H7 (cell line): ENCODE data around the gene DLGAP4. TPM values are rescaled to one million over a fixed set of nuclear protein-coding genes. Genes with fewer than 3 reads are reported as not detected.

Experiments
- DNase-seq: peaks from one replicate; pipeline ENCODE4 v3.0.0; 2012
- H3K27me3 ChIP-seq: 2 replicates; pipeline ENCODE4 v1.6.0; 2011; ENCODE audit warnings: mild to moderate bottlenecking, low read length; ENCODE audit not compliant: control insufficient read depth, insufficient read depth
- H3K36me3 ChIP-seq: replicated peaks from 2 replicates; pipeline ENCODE4 v1.5.1; 2011; ENCODE audit warnings: low read length; ENCODE audit not compliant: control insufficient read depth, insufficient read depth
- H3K4me3 ChIP-seq: 2 replicates; pipeline ENCODE4 v1.5.1; 2011; ENCODE audit warnings: low read depth, mild to moderate bottlenecking, control low read depth, low read length, moderate library complexity; ENCODE audit not compliant: insufficient read depth
- total RNA-seq: library from RNA; depleted of rRNA; stranded (reverse); fragments of >200 nt; shearing (Covaris generic); gene quantifications from 2 replicates; pipeline ENCODE4 v1.2.3, GENCODE V29; 2014

Gene DLGAP4
- total RNA-seq, 1 experiment from 2014 or later, result 62.8 TPM

DNA sequence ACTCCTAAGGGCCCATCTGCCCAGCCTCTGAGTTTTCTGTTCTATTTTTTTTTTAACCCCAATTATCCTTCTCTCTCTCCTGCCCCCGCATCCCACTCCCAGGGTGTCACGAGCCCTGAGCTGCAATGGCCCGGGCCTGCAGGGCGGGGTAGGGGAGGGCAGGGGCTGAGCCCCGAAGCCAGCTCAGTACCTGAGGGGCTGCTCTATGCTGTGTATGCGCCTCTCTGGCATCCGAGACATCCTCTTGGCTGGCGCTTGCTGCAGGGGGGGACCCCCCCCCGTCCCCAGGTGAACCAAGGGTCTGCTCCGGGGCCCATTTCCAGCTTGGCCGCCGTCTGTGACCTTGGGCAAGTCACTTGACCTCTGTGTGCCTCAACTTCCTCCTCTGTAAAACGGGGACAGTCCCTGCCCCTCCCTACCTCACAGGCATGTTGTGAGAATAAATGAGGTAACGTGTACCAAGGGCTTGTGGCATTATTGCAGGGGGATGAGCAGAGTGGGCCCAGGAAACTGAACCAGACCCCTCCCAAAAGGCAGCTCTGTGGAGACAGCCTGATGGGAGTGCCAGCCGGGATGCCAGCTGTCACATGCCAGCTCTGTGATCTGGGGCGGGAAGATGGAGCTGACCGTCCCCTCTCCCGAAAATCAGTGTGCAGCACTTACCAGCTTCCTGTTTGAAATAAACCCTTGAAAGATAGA, 222.2 kb downstream of the DLGAP4 start:
- H3K36me3 ChIP-seq, result peaks cover 15% of the 10 kb centered on the region
- H3K27me3 ChIP-seq, result no peaks in the 10 kb centered on the region
- no peak overlapping the region for H3K4me3 ChIP-seq
- DNase-seq, result peak; percentile 32

DNA sequence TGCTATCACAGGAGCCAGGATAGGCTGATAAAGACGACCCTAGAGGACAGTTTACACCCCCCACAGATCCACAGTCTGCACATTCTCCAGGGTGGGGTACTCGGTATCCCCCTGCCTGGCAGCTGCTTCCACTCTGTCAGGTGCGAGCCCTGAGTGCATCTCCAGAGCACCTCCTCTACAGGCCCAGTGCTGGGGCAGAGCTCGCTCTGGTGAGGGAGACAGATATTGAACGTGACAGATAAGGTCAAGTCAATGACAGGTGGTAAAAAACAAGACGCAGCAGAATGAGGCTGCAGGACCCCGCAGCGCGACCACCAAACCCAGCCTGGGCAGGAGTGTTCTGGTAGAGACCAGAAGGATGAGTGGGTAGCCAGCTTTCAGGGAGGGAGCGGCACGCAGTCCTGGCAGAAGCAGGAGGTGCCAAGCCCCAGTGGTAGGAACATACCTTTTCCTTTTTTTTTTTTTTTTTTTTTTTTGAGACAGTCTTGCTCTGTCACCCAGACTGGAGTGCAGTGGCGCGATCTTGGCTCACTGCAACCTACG, 222.8 kb downstream of the DLGAP4 start:
- Histone ChIP-seq H3K4me3 (no peak overlapping the region), H3K36me3 (peaks cover 15% of the 10 kb centered on the region), H3K27me3 (no peaks in the 10 kb centered on the region)
- no peak for DNase-seq

DNA sequence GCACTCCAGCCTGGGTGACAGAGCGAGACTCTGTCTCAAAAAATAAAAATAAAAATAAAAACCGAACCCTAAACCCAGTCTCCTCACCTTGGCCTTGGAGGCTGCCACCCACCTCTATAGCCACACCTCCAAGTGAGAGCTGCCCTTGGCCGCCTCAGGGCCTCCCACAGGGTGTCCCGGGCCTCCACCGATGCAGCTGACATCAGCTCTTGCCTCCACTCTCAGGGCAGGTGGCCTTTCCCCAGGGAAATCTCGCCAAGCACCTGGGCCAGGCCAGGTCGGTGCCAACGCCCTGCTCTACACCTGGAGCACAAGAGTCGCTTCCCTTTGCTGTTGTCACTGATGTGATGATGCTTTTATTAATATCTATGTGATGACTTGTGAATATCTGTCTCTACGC, 226.2 kb downstream of the DLGAP4 start:
- H3K4me3 ChIP-seq, result no peak overlapping the region

DNA sequence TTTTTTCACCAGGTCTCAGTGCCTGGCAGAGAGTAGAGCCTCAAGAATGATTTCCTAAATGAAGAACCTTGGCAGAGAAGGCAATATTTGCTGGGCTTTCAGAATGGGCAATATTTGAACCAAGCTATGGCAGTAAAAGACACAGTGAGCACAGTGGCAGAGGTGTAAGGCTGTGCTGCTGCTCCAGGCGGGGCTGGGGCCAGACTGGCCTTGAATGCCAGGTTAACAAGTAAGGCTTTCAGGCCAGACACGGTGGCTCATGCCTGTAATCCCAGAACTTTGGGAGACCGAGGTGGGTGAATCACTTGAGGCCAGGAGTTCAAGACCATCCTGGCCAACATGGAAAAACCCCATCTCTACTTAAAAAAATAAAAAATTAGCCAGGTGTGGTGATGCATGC, 226.7 kb downstream of the DLGAP4 start:
- no peak for DNase-seq
- H3K27me3 ChIP-seq, result no peaks in the 10 kb centered on the region
- H3K4me3 ChIP-seq, result no peak overlapping the region
- no peaks in the 10 kb centered on the region for H3K36me3 ChIP-seq

More for the DNA sequence above, 226.2 kb downstream of the DLGAP4 start:
- no peaks in the 10 kb centered on the region for H3K27me3 ChIP-seq
- peak; percentile 31 for DNase-seq
- peaks cover 3% of the 10 kb centered on the region for H3K36me3 ChIP-seq

DNA sequence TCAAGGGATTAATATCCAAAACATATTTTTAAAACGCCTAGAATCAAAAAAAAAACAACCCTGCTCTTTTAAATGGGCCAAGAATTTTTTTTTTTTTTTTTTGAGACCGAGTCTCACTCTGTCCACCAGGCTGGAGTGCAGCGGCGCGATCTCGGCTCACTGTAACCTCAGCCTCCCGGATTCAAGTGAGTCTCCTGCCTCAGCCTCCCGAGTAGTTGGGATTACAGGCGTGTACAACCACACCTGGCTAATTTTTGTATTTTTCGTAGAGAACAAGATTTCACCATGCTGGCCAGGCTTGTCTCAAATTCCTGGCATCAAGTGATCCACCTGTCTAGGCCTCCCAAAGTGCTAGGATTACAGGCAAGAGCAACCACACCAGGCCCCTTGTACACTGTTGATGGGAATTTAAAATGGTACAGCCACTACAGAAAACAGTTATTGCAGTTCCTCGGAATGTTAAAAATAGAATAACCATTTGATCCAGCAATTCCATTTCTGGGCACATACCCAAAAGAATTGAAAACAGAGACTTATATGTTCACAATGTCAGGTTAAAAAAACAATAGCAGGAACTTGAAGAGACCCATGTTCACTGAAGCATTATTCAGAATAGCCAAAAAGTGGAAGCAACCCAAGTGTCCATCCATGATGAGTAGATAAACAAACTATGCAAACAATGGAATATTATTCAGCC, 232.0 kb downstream of the DLGAP4 start:
- Histone ChIP-seq H3K4me3 (no peak overlapping the region), H3K27me3 (no peaks in the 10 kb centered on the region), H3K36me3 (no peaks in the 10 kb centered on the region; the same call in 1 of the 2 replicates)
- DNase-seq, result no peak

DNA sequence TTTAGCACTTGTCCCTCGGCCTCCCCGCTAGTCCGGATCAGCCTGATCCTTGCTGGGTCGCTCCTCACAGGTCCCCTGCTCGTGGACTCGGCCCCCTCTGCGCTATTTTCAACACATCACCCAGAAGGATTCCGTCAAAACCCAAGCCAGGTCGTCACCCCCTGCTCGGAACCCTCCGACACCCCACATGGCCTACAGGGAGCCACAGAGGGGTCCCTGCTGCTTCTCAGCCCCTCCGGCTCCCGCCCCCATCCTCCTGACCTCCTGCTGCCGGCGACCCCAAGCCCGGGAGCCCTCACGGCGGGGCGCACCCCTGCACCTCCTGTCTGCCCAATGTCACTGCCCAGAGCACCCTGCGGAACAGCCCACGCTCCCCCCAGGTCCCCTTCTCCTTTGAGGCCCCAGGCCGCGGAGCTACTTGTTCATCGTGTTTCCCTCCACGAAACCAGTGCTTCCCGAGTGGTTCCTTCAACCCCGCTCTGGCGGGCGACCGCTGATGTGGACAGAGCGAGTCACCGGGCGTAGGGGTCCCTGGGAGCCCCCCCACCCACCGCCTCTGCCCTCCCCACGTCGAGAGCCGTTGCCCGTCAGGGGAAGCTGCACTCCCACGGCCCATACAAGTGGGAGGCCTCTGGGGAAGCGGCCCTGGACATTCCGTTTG, 234.5 kb downstream of the DLGAP4 start:
- DNase-seq, result peak; percentile 77
- Histone ChIP-seq H3K36me3 (peaks cover 2% of the 10 kb centered on the region), H3K4me3 (peak overlapping the region; percentile 77), H3K27me3 (no peaks in the 10 kb centered on the region)

DNA sequence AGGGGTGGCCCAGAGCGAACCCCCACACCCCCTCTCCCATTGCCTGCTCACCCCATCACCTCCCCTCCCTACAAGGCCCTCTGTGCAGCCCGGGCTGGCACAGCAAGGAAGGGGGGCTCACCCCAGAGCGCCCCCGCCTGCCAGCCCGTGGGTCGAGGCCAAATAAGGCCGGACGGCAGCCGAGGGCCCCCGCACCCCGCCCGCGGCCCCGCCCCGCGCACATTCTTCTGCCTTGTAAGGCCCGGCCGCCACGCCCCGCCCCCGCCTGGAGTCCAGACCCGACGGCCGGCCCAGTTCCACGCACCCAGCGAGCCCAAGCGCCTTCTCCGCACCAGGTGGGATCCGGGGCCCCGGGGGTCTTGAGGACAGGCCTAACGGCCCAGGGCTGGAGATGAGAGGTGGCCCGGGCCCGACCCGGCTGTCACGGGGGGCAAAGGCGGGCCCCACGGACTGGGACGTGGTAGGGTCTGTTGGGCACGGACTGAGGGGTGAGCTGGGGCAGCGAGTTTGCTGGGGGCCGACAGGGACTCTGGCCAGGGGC, 235.2 kb downstream of the DLGAP4 start, which contains the start of gene MYL9:
MYL9 (plus strand) TSS at position 293 of the 541 bp plus-strand sequence. CDS start 3,366 bp downstream, outside the sequence.
- Histone ChIP-seq H3K36me3 (peaks cover 8% of the 10 kb centered on the region), H3K27me3 (no peaks in the 10 kb centered on the region), H3K4me3 (peak within 1 kb of the TSS; percentile 77)
- peak; percentile 94 for DNase-seq

DNA sequence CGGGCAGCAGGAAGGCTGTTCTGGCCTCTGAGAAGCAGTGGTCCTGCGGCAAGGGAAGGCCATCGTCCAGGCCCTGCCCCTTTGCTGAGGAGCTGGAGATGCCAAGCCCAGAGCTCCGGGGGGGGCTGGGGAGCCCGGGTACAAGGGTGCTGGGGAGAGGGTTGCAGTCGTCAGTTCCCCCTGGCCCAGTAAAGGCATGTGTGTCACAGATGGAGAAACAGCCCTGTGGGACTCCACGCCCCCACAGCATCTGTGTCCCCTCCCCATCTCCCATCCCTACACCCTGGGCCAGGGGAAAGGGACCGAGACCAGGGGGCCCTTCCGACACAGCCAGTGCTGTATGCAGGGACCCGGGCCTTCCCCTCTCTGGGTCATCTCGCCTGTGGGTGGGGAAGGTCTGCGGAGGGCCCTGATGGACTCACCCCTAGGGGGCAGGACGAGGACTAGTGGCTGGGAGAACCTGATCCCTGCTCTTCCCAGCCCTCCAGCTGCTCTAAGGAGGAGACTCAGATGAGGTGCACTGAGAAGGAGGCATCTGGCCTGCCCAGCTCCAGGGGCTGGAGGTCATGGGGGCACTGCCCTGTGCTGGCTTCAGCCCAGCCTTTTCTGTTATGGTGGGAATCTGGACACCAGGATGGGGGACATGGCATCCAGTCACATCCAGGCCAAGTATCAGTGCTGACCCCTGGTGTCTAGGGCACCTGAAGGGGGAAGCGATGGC, 235.8 kb downstream of the DLGAP4 start:
- Histone ChIP-seq H3K4me3 (peak overlapping the region; percentile 77), H3K27me3 (no peaks in the 10 kb centered on the region), H3K36me3 (peaks cover 9% of the 10 kb centered on the region)
- peak; percentile 91 for DNase-seq

DNA sequence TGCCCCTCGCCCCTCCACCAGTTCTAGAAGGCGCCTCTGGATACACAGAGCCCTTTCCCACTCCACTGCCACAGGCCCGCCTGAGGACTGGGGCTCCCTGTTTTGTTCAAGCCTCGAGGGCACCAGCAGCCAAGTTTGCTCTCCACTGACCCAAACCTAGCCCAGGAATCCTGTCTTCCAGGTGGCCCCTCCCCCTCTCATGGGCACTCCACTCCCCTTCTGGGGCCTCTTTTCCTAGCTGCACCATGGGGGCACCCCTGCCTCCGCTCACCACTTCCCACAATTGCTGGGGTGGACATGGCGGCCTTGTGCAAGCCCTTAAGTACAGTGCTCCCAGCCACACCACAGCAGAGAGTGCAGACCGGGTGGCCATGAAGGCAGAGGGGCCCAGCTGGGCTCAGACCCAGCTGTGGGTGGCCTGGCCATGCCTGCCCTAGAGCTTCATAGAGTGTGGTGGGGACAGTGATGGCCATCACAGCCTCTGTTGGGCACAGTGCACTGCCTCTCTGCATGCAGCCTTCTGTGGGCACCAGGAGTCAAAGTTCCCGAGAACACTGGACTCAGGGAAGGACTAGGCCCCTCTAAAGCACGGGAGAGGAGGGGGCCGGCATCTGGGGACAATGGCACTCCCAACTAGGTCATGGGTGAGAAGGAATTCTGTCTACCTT, 236.5 kb downstream of the DLGAP4 start:
- H3K4me3 ChIP-seq, result peak overlapping the region; percentile 77; the same call in 1 of the 2 replicates
- peak; percentile 31 for DNase-seq
- H3K27me3 ChIP-seq, result no peaks in the 10 kb centered on the region
- H3K36me3 ChIP-seq, result peaks cover 14% of the 10 kb centered on the region

DNA sequence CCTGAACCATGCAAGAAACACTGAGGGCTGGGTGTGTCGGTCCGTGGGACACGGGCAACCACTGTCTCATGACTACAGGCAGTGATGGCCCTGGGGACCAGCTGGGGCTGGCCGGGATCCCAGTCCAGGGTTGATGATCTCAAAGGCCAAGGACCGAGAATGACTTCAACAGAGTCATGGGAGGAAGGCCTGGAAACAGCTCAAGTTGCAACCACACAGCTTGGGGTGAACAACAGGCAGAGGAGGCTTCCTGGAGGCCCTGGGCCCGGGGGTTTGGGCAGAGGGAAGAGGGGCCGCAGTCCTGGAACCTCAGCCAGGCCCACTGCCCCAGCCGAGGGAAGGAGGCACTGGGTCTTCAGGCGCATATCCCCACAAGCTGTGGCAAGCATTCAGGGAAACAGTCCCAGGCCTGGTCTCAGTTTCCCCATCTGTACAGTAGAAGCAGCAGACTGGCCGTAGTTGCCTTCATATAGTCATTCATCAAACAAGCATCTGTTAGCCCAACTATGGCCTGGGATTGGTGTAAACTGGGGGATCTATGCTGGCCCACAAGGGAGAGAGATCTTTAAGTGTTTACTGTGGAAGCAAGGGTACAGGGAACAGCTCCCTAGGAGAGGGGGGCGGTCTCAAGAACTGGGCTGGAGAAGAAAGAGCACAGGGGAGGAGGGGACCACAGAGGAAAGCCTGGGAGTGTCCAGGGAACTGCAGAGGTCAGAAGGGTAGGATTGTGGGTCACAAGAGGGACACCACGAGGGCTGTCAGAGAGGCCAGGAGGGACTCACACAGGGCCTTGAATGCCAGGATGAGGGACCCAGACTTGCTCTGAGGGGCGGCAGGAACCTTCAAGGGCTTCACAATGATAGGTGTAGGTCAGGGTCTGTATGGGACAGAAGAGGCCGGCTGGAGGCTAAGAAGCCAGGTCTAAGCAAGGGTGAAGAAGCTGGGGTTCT, 237.3 kb downstream of the DLGAP4 start:
- no peak overlapping the region for H3K4me3 ChIP-seq
- DNase-seq, result peak; percentile 32
- H3K27me3 ChIP-seq, result no peaks in the 10 kb centered on the region
- H3K36me3 ChIP-seq, result peaks cover 14% of the 10 kb centered on the region

DNA sequence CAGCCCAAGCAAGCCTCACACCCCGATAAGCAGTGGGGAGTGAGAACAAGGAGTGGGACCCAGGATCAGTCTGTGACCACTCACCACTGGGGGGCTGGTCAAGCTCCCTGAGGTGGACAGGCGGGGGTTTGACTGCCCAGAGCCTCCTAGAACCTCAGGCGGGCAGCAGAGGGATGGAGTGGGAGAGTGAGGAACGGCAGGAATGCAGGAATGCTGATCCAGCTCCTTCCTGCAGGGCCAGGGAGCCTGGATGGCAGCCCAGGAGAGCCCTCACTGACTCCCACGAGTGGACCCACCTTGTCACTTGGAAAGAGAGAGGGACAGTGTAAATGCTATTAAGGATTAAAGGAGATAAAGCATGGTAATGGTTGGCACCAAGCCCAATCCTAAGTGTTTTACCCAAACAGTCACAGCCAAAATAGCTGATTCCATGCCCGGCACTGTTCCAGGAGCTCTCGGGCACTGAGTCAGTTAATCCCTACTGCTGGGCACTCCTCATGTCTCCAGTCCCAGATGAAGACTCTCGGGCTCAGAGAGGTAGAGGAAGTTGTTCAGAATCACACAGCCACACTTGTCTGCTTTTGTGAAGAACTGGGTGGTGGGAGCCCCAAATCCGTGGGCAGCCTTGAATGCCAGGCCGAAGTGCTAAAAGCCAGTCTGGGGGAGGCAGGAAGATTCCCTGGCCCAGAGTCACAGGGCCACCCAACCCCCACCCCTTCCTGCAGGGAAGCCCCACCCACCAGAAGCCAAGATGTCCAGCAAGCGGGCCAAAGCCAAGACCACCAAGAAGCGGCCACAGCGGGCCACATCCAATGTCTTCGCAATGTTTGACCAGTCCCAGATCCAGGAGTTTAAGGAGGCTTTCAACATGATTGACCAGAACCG, 238.2 kb downstream of the DLGAP4 start:
- DNase-seq, result peak; percentile 38
- H3K36me3 ChIP-seq, result peaks cover 18% of the 10 kb centered on the region
- no peaks in the 10 kb centered on the region for H3K27me3 ChIP-seq
- H3K4me3 ChIP-seq, result no peak overlapping the region

DNA sequence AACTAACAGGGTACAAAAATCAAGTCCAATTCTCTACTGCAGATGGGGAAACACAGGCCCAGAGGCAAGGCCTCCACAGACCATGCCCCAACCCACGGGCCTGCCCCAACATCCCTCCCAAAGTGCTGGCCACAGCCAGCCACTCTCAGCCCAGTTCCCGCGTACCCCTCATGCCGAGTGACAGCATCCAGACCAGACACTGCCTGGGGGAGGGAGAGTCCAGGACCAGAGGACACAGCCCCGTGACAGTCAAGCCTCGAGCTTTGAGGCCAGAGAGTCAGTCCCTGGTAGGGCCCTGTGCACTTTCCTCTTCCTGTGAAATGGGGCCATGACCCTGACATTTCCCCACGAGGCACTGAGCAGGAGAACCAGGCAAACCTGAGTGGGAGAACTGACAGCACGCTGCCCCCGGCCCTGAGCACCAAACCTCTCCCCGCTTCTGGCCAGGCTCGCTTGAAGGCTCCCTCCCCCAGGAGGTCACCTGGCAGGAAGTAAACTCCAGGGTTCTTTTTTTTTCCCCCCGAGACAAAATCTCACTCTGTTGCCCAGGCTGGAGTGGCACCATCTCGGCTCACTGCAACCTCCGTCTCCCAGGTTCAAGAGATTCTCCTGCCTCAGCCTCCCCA, 240.1 kb downstream of the DLGAP4 start:
- Histone ChIP-seq H3K36me3 (peaks cover 18% of the 10 kb centered on the region), H3K4me3 (no peak overlapping the region), H3K27me3 (no peaks in the 10 kb centered on the region)
- DNase-seq, result no peak
